Aorta (tissue), 5 donors: ENCODE results near the gene WDR55. TPM values are rescaled to one million over a fixed set of nuclear protein-coding genes. Genes with fewer than 3 reads are reported as not detected.
"Not testable (repeated sequence)": the region's sequence is repeated elsewhere in the genome, so short reads cannot be mapped to it uniquely, and the experiment has no call there.

Experiments
- ATAC-seq: fragments of 200-7000 bp; cut with Tn5 transposase; one replicate; pipeline ENCODE4 v1.9.1; 2022; ENCODE audit warnings: moderate library complexity; ENCODE audit not compliant: low FRiP score
- DNase-seq, 2 donors: peaks; one replicate each; pipeline ENCODE4 v3.0.0-alpha.2; 2020
- H3K27ac ChIP-seq, 2 donors: one replicate each; pipeline ENCODE4 v1.5.1; 2013; ENCODE audit warnings: low read length in 2 of 2, mild to moderate bottlenecking in 2 of 2, moderate library complexity in 2 of 2, control low read depth in 1 of 2, inconsistent platforms in 1 of 2, low read depth in 1 of 2
- H3K27me3 ChIP-seq, 2 donors: one replicate each; pipeline ENCODE4 v1.6.1; 2013; ENCODE audit warnings: control low read depth in 1 of 2, low read length in 1 of 2, mild to moderate bottlenecking in 1 of 2, moderate library complexity in 1 of 2; ENCODE audit not compliant: insufficient read depth in 2 of 2, control insufficient read depth in 1 of 2
- H3K36me3 ChIP-seq, 2 donors: one replicate each; pipeline ENCODE4 v1.6.1; 2013; ENCODE audit warnings: control low read depth in 1 of 2, low read length in 1 of 2, mild to moderate bottlenecking in 1 of 2; ENCODE audit not compliant: insufficient read depth in 2 of 2, control insufficient read depth in 1 of 2
- H3K4me1 ChIP-seq, 2 donors: one replicate each; pipeline ENCODE4 v1.6.1; 2013; ENCODE audit warnings: low read length in 2 of 2, control low read depth in 1 of 2, mild to moderate bottlenecking in 1 of 2, moderate library complexity in 1 of 2; ENCODE audit not compliant: insufficient read depth in 2 of 2, control insufficient read depth in 1 of 2
- H3K4me3 ChIP-seq, 2 donors: one replicate each; pipeline ENCODE4 v1.5.1; 2013; ENCODE audit warnings: low read length in 2 of 2, control low read depth in 1 of 2, mild to moderate bottlenecking in 1 of 2
- H3K9me3 ChIP-seq: one replicate; pipeline ENCODE4 v1.6.1; 2013; ENCODE audit warnings: mild to moderate bottlenecking, low read length; ENCODE audit not compliant: control insufficient read depth
- WGBS, 2 donors: extraction: QIAGEN DNeasy Blood & Tissue Kit; methylation state at CpG; one replicate each; pipeline ENCODE4 v1.1.7; 2013; 5-methylcytosine and 5-hydroxymethylcytosine counted together
- intact Hi-C, 2 donors: fragments of 100-400 bp; cut with DNase I; formaldehyde crosslinking; loops; one replicate each; pipeline versions ENCODE4 v1.14.2 to v1.15.0; 2022
- polyA plus RNA-seq, 2 donors: library from polyadenylated mRNA; stranded (reverse); fragments of 200-250 nt; gene quantifications; one replicate each; pipeline ENCODE4 v1.2.3, GENCODE V29; 2013
- total RNA-seq, 2 donors: library from RNA; stranded (reverse); fragmentation: NEBNext Ultra II Directional; extraction: Animal tissue kit (Norgen Biotek cat#: 25700); gene quantifications; one replicate each; pipeline ENCODE4 v1.2.1, GENCODE V29; 2021
- donor health status: healthy with polysubstance abuse.
- donor health status: Bipolar disorder and iron deficiency.
- donor health status: DM: no; HTN: no; CAD: no.
- donor health status: DM: no; HTN: no; CAD: no.
- donor health status: DM: yes; HTN: yes; CAD: no.

WDR55 gene
- total and polyA plus RNA-seq, 4 donors, result 9.5 to 22.0 (median 19.9) TPM

DNA sequence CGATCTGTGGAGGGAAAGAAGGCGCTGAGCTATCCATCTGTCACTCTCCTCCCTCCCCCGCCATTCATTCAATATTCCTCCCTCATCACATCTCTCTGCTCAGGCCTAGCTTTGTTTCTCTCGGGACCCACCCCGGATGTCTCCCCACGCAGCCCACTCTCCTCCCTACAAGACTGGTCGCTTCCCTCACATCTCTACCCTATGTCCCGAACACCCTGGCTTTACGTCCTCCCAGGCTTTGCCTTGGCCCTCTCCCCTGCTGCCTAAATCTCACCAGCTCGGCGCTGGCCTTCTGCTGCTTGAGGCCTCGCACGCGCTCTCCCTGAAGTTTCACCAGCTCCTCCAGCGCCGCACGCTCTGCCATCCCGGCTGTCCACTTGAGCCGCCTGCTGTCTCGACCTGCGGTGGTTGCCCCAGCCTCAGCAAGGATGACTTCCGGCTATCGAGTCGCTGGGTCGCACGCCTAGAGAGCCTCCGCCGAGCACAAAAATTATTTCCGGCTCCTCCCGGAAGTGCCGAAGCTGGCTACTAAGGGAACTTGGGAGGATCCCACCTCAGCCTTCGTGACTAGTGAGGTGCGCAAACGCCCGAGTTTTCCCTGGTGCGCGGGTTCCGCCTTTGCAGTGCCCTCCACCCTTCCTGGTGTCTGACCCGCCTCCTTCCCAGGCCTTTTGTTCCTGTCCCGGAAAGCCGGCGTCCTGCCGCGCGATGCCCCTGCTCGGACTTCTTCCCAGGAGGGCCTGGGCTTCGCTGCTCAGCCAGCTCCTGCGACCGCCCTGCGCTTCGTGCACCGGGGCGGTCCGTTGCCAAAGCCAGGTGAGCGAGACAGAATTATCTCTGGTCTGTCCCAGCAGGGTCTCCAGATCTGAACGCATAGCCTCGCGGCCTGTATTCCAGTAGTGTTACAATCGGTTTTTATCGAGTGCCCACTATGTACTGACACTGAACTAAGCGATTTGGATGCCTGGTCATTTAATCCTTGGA, 26.5 kb downstream of the WDR55 start, which contains the start of the genes HARS1 and HARS2:
Gene HARS1 (minus strand): TSS at position 430 of the 984 bp plus-strand sequence. CDS start 66 bp downstream, at position 364.
Gene HARS2 (plus strand): TSS at position 515 of the 984 bp plus-strand sequence. CDS start 194 bp downstream, at position 709.
- intact Hi-C loops, result loop anchor here (1.0 to 5.0 kb wide), 3 partner anchors 8 to 44 kb away; partner anchors contain the start of genes IK (in 1 of the 2) and NDUFA2 (in 1 of the 2)
- peaks cover 0 to 7% of the 10 kb centered on the region in 2 donors for H3K36me3 ChIP-seq
- WGBS, 2 donors, result 0% methylated on average over 58 to 61 of the region's 61 CpGs
- DNase-seq (peak; percentile 94 to 95), ATAC-seq (peak; percentile 97)
- H3K9me3 ChIP-seq, result no peaks in the 10 kb centered on the region
- H3K4me3 ChIP-seq, result peak within 1 kb of the TSS; percentile 59 to 93
- H3K4me1 ChIP-seq, result peaks cover 0 to 3% of the 10 kb centered on the region in 2 donors
- H3K27ac ChIP-seq, result peak within 1 kb of the TSS in 1 of 2 donors; percentile 82
- no peaks in the 10 kb centered on the region for H3K27me3 ChIP-seq

GRCh38 chr5:140694276-140694675, 29.6 kb downstream of the WDR55 start:
- ATAC-seq, result no peak
- no peaks in the 10 kb centered on the region for H3K27me3 ChIP-seq
- H3K4me3 ChIP-seq, result no peak overlapping the region
- no peak for DNase-seq
- peaks cover 0 to 3% of the 10 kb centered on the region in 2 donors for H3K4me1 ChIP-seq
- H3K27ac ChIP-seq, result no peak overlapping the region
- WGBS, 2 donors, result 45% methylated on average over 5 of the region's 5 CpGs
- intact Hi-C loops, result loop anchor here in 1 of 2 donors (5.0 kb wide), 1 partner anchor 47 kb away; the partner anchor contains the start of genes IK and NDUFA2
- H3K36me3 ChIP-seq, result peaks cover 15 to 18% of the 10 kb centered on the region in 2 donors
- no peaks in the 10 kb centered on the region for H3K9me3 ChIP-seq

- H3K36me3 ChIP-seq, result peaks cover 15 to 18% of the 10 kb centered on the region in 2 donors
- intact Hi-C loops, result no loop called here
- WGBS, 2 donors, result 91 to 97% methylated on average over 4 of the region's 4 CpGs
- no peaks in the 10 kb centered on the region for H3K4me1 ChIP-seq
- DNase-seq, result no peak
- H3K4me3 ChIP-seq, result no peak overlapping the region
- H3K27ac ChIP-seq, result no peak overlapping the region
- no peak for ATAC-seq
- H3K27me3 ChIP-seq, result no peaks in the 10 kb centered on the region
- no peaks in the 10 kb centered on the region for H3K9me3 ChIP-seq
Measured at GRCh38 chr5:140696891-140697492, 32.3 kb downstream of the WDR55 start.

DNA sequence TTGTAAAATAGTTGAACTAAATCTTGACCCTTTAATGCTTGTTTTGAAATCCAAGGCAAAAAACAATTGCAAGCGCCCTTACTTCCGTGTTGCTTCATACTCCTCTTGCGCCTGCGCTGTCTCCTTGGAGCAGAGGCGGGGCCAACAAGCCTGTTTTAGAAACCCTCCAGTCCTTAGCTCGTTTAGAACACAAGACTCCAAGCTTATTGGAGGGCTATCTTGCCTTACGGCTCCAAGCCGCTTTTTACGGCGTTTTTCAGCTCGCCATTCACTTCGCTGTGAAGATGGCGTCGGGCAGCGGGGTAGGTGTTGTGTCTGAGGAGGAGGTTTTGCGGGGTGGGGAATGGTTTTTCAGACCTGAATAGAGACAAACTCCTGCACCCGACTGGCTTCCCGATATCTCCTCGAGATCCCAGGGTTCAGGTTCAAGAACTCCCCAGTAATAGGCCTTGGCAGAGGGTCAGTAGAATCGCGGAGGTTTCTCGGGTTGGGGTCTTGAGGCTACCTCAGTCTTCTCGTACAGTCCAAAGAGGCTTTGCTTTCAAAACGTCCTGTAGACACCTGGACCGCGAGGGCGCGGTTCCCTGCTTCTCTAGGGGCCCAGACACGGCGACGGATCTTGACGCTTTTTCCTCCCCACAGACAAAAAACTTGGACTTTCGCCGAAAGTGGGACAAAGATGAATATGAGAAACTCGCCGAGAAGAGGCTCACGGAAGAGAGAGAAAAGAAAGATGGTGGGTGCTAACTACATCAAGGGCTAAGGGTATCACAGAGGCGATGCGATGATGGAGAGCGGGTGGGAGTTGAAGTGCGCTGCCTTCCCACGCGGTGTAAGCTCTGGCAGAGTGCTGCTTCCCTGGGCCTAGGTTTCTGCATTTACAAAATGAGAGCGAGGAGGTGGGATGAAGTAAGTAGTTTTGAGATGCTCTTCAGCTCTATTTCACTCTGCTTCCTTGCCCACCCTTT, 35.8 kb downstream of the WDR55 start, which contains the start of gene ZMAT2:
Gene ZMAT2 (plus strand): TSS at position 271 of the 968 bp plus-strand sequence. CDS start 14 bp downstream, at position 285.
- Histone ChIP-seq H3K4me3 (peak within 1 kb of the TSS; percentile 80 to 96), H3K36me3 (peaks cover 18 to 21% of the 10 kb centered on the region in 2 donors), H3K9me3 (no peaks in the 10 kb centered on the region), H3K27ac (peak within 1 kb of the TSS in 1 of 2 donors; percentile 82), H3K4me1 (no peaks in the 10 kb centered on the region), H3K27me3 (no peaks in the 10 kb centered on the region)
- DNase-seq (peak; percentile 97), ATAC-seq (peak; percentile 98)
- 1% methylated on average over 44 of the region's 44 CpGs for WGBS, 2 donors
- intact Hi-C loops, result loop anchor here in 1 of 2 donors (10.0 kb wide), 2 partner anchors 56 to 136 kb away; partner anchors contain the start of genes APBB3, IK, NDUFA2 and SLC35A4

DNA sequence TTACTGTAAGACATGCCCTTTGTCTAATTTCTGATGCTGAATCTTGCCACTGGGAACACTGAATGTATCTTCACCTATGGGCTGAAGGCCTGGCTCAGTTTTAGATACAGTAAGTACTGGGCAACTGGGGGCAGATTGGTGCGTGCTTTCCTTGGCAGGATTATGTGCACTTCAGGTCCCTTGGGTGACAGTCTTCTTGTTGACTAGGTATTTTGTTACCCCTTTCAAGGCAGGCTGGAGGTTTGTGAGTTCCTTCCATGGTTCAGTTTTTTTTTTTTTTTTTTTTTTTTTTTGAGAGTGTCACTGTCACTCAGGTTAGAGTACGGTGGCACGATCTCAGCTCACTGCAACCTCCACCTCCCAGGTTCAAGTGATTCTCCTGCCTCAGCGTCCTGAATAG, 43.1 kb downstream of the WDR55 start:
- DNase-seq (no peak), ATAC-seq (no peak)
- WGBS, 2 donors, result 89 to 92% methylated on average over 4 of the region's 4 CpGs
- H3K9me3 ChIP-seq, result no peaks in the 10 kb centered on the region
- no peak overlapping the region for H3K4me3 ChIP-seq
- peaks cover 7 to 9% of the 10 kb centered on the region in 2 donors for H3K36me3 ChIP-seq
- intact Hi-C loops, result loop anchor here in 1 of 2 donors (10.0 kb wide), 2 partner anchors 63 to 143 kb away; partner anchors contain the start of genes APBB3, IK, NDUFA2 and SLC35A4
- H3K27me3 ChIP-seq, result no peaks in the 10 kb centered on the region
- no peak overlapping the region for H3K27ac ChIP-seq
- no peaks in the 10 kb centered on the region for H3K4me1 ChIP-seq

GRCh38 chr5:140708787-140709186, 44.1 kb downstream of the WDR55 start:
- intact Hi-C loops, result loop anchor here in 1 of 2 donors (10.0 kb wide), 2 partner anchors 64 to 144 kb away; partner anchors contain the start of genes APBB3, IK, NDUFA2 and SLC35A4
- not testable (repeated sequence) for H3K4me3 ChIP-seq, H3K9me3 ChIP-seq, ATAC-seq, H3K27me3 ChIP-seq, H3K27ac ChIP-seq, DNase-seq, H3K36me3 ChIP-seq, H3K4me1 ChIP-seq
- WGBS, 2 donors, result 90 to 91% methylated on average over 9 of the region's 9 CpGs

- H3K4me3 ChIP-seq, result peak overlapping the region; percentile 30 to 62
- H3K27ac ChIP-seq, result peak overlapping the region; percentile 1 to 89
- no peaks in the 10 kb centered on the region for H3K9me3 ChIP-seq
- no peaks in the 10 kb centered on the region for H3K36me3 ChIP-seq
- intact Hi-C loops, result loop anchor here in 1 of 2 donors (1.0 to 10.0 kb wide), 3 partner anchors 20 to 339 kb away; partner anchors contain the start of genes ANKHD1, HARS1 and HARS2
- ATAC-seq (peak; percentile 96), DNase-seq (peak; percentile 93 to 95)
- 0 to 1% methylated on average over 27 of the region's 27 CpGs for WGBS, 2 donors
- H3K4me1 ChIP-seq, result no peaks in the 10 kb centered on the region
- no peaks in the 10 kb centered on the region for H3K27me3 ChIP-seq
Measured at GRCh38 chr5:140710899-140711552, 46.3 kb downstream of the WDR55 start.
